ENCODE results near the gene SLAMF6. TPM values are rescaled to one million over a fixed set of nuclear protein-coding genes. Genes with fewer than 3 reads are reported as not detected.
"Not testable (repeated sequence)": the region's sequence is repeated elsewhere in the genome, so short reads cannot be mapped to it uniquely, and the experiment has no call there.

The SLAMF6 gene
- total and polyA plus RNA-seq, 2 donors from 2014 or later = 5.5 TPM; not detected in 1

GRCh38 chr1:160560806-160561205 is 37.8 kb upstream of the SLAMF6 start:
- H3K4me1 ChIP-seq (ENCODE audit: control insufficient read depth in 2 of 3, insufficient read depth in 2 of 3, low read depth in 1 of 3, low read length in 3 of 3) = no peaks in the 10 kb centered on the region
- no peak overlapping the region for H3K4me3 ChIP-seq (ENCODE audit: low read length in 3 of 3)
- H3K27me3 ChIP-seq (ENCODE audit: control insufficient read depth, insufficient read depth, low read length) = no peaks in the 10 kb centered on the region
- no peak overlapping the region for H3K27ac ChIP-seq (ENCODE audit: low read depth in 2 of 2, low read length in 2 of 2)
- H3K36me3 ChIP-seq (ENCODE audit: control insufficient read depth in 2 of 3, insufficient read depth in 3 of 3, low read length in 3 of 3) = no peaks in the 10 kb centered on the region
- no peak overlapping the region for H3K9ac ChIP-seq (ENCODE audit: low read length in 3 of 3)
- intact Hi-C loops (cut with DNase I) = no loop called here
- H3K9me3 ChIP-seq (ENCODE audit: control insufficient read depth in 2 of 3, insufficient read depth in 1 of 3, low read length in 3 of 3) = no peaks in the 10 kb centered on the region
- TF ChIP-seq CTCF (IDR thresholded peaks at IDR 0.05; ENCODE audit: borderline replicate concordance, extremely low read depth, insufficient read depth) = no peak
- DNase-seq (no peak), FAIRE-seq (no peak)

- intact Hi-C loops (cut with DNase I) = no loop called here
- H3K27me3 ChIP-seq (ENCODE audit: control insufficient read depth, insufficient read depth, low read length) = no peaks in the 10 kb centered on the region
- no peaks in the 10 kb centered on the region for H3K36me3 ChIP-seq (ENCODE audit: control insufficient read depth in 2 of 3, insufficient read depth in 3 of 3, low read length in 3 of 3)
- H3K27ac ChIP-seq (ENCODE audit: low read depth in 2 of 2, low read length in 2 of 2) = no peak overlapping the region
- H3K9ac ChIP-seq (ENCODE audit: low read length in 3 of 3) = no peak overlapping the region
- no peaks in the 10 kb centered on the region for H3K4me1 ChIP-seq (ENCODE audit: control insufficient read depth in 2 of 3, insufficient read depth in 2 of 3, low read depth in 1 of 3, low read length in 3 of 3)
- TF ChIP-seq CTCF (IDR thresholded peaks at IDR 0.05; ENCODE audit: borderline replicate concordance, extremely low read depth, insufficient read depth) = no peak
- DNase-seq = no peak
- no peaks in the 10 kb centered on the region for H3K9me3 ChIP-seq (ENCODE audit: control insufficient read depth in 2 of 3, insufficient read depth in 1 of 3, low read length in 3 of 3)
- FAIRE-seq = no peak
- H3K4me3 ChIP-seq (ENCODE audit: low read length in 3 of 3) = no peak overlapping the region
Measured at GRCh38 chr1:160560045-160560705, 37.1 kb upstream of the SLAMF6 start.

GRCh38 chr1:160559437-160559836 is 36.4 kb upstream of the SLAMF6 start:
- H3K4me3 ChIP-seq (ENCODE audit: low read length in 3 of 3); H3K9ac ChIP-seq (ENCODE audit: low read length in 3 of 3); FAIRE-seq; H3K9me3 ChIP-seq (ENCODE audit: control insufficient read depth in 2 of 3, insufficient read depth in 1 of 3, low read length in 3 of 3); H3K27me3 ChIP-seq (ENCODE audit: control insufficient read depth, insufficient read depth, low read length); H3K27ac ChIP-seq (ENCODE audit: low read depth in 2 of 2, low read length in 2 of 2); DNase-seq; H3K4me1 ChIP-seq (ENCODE audit: control insufficient read depth in 2 of 3, insufficient read depth in 2 of 3, low read depth in 1 of 3, low read length in 3 of 3); intact Hi-C loops (cut with DNase I); H3K36me3 ChIP-seq (ENCODE audit: control insufficient read depth in 2 of 3, insufficient read depth in 3 of 3, low read length in 3 of 3): not testable (repeated sequence)

- DNase-seq (no peak), FAIRE-seq (no peak)
- no peak for TF ChIP-seq CTCF (IDR thresholded peaks at IDR 0.05; ENCODE audit: borderline replicate concordance, extremely low read depth, insufficient read depth)
- no peaks in the 10 kb centered on the region for H3K9me3 ChIP-seq (ENCODE audit: control insufficient read depth in 2 of 3, insufficient read depth in 1 of 3, low read length in 3 of 3)
- no peaks in the 10 kb centered on the region for H3K27me3 ChIP-seq (ENCODE audit: control insufficient read depth, insufficient read depth, low read length)
- no peaks in the 10 kb centered on the region for H3K4me1 ChIP-seq (ENCODE audit: control insufficient read depth in 2 of 3, insufficient read depth in 2 of 3, low read depth in 1 of 3, low read length in 3 of 3)
- no peak overlapping the region for H3K9ac ChIP-seq (ENCODE audit: low read length in 3 of 3)
- H3K4me3 ChIP-seq (ENCODE audit: low read length in 3 of 3) = no peak overlapping the region
- intact Hi-C loops (cut with DNase I) = no loop called here
- H3K27ac ChIP-seq (ENCODE audit: low read depth in 2 of 2, low read length in 2 of 2) = no peak overlapping the region
- no peaks in the 10 kb centered on the region for H3K36me3 ChIP-seq (ENCODE audit: control insufficient read depth in 2 of 3, insufficient read depth in 3 of 3, low read length in 3 of 3)
Measured at GRCh38 chr1:160558660-160559380, 35.8 kb upstream of the SLAMF6 start.
